Measurements from ENCODE around the gene OR8B3.

The OR8B3 gene, protein sequence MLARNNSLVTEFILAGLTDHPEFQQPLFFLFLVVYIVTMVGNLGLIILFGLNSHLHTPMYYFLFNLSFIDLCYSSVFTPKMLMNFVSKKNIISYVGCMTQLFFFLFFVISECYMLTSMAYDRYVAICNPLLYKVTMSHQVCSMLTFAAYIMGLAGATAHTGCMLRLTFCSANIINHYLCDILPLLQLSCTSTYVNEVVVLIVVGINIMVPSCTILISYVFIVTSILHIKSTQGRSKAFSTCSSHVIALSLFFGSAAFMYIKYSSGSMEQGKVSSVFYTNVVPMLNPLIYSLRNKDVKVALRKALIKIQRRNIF

DNA sequence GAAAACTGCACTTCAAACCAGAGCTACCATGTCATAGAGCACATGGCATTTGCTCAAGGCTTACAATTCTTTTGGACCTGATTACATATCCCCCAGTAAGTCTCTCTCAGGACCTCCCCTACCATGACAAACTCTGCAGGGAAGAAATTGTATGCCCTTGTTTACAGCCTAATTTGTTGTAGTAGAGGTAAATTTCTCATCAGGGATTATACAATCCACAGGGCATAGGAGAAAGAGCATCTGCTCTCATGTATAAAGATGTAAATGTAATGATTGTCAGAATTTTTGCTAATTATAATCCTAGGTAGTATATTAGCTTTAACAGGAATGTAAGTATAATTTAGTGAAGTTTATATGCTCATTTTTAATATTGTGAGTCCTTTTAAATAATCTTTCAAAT is at the start of gene OR8B3:
Gene OR8B3 (minus strand): TSS at position 101 of the 400 bp plus-strand sequence. CDS start 1,673 bp downstream, outside the sequence.
- Mint-ChIP-seq H3K36me3 (ENCODE audit: low read depth) (no peaks in the 10 kb centered on the region), H3K27me3 (no peaks in the 10 kb centered on the region), H3K4me3 (no peak within 1 kb of the TSS), H3K9me3 (peaks cover 2% of the 10 kb centered on the region), H3K4me1 (ENCODE audit: low read depth) (peaks cover 2% of the 10 kb centered on the region), H3K27ac (no peak within 1 kb of the TSS)
- DNase-seq, result no peak

DNA sequence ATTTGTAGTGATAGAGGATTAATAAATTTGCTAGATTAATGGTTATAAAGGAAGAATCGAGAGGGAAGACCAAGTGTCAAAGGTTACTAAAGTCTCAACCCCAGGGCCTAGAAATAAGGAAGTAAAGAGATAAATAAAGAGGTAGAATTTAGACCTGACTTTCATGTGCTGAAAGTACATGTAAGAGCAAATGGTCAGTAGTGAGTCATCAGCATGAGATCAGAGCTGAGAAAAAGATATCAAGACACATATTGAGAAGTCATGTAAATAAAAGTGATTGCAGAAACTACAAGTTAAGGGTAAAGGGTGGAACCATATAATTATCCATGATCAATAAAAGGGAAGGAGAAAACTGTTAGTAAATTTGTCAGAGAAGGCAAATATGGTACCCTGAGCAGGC is 48.1 kb upstream of the OR8B3 start:
- Mint-ChIP-seq H3K4me1 (ENCODE audit: low read depth) (no peaks in the 10 kb centered on the region), H3K9me3 (no peaks in the 10 kb centered on the region)

DNA sequence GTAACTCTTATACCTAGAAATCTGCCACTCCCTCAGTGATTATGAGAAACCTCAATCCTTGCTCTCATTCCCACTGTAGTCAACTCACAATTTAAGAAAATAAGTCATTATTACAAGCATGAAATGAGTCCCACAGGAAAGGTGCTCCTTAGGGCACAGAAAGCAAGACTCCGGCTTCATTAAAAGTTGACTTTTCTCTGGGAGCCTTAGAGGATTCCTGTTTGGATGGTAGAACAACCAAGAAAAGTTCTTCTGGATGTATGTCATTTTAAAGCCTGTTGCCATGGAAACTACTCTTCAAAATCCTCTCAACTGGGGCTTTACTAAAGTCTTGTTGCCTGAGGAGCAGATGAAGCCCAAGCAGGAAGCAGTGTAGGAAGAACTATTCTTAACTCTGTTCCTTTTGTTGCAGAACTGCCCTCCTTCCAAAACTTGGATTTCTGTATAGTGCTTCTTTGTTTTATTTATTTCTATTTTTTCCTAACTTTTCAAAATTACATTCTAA is 46.9 kb upstream of the OR8B3 start, which contains the start of gene OR8B8:
Gene OR8B8 (minus strand): TSS at position 51 of the 505 bp plus-strand sequence. CDS start 4,611 bp downstream, outside the sequence.
- no peak for DNase-seq
- Mint-ChIP-seq H3K36me3 (ENCODE audit: low read depth) (no peaks in the 10 kb centered on the region), H3K9me3 (no peaks in the 10 kb centered on the region), H3K4me1 (ENCODE audit: low read depth) (no peaks in the 10 kb centered on the region), H3K4me3 (no peak within 1 kb of the TSS), H3K27ac (no peak within 1 kb of the TSS), H3K27me3 (peaks cover 7% of the 10 kb centered on the region)

More for the DNA sequence above, 48.1 kb upstream of the OR8B3 start:
- H3K27me3 Mint-ChIP-seq, result peaks cover 5% of the 10 kb centered on the region
- no peak overlapping the region for H3K4me3 Mint-ChIP-seq
- DNase-seq, result no peak
- no peaks in the 10 kb centered on the region for H3K36me3 Mint-ChIP-seq (ENCODE audit: low read depth)
- no peak overlapping the region for H3K27ac Mint-ChIP-seq

- Mint-ChIP-seq H3K4me1 (ENCODE audit: low read depth) (no peaks in the 10 kb centered on the region), H3K27ac (no peak overlapping the region), H3K36me3 (ENCODE audit: low read depth) (no peaks in the 10 kb centered on the region), H3K9me3 (no peaks in the 10 kb centered on the region), H3K4me3 (no peak overlapping the region), H3K27me3 (peaks cover 22% of the 10 kb centered on the region)
- no peak for DNase-seq
Measured at GRCh38 chr11:124442847-124443246, 44.0 kb upstream of the OR8B3 start.

DNA sequence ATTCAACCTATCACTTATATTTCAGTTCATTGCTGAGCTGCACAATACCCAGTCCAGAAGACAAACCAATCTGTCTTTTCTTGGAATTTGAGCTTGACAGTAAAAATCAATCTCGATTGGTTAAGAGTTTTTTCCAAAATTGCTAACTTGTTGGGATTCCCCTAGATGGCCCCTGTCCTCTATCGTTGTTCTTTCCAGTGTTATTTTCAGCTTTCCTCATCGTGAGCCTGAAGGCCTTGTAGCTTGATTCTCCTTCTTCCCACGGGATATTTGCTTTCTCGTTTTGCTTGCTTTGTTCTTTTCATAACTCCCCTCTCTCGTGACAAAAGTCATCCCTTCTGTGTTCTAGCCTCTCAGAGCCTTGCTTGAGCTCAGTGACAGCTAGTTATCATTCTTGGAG is 43.6 kb upstream of the OR8B3 start:
- no peaks in the 10 kb centered on the region for H3K36me3 Mint-ChIP-seq (ENCODE audit: low read depth)
- H3K4me1 Mint-ChIP-seq (ENCODE audit: low read depth), result no peaks in the 10 kb centered on the region
- H3K27ac Mint-ChIP-seq, result no peak overlapping the region
- no peaks in the 10 kb centered on the region for H3K9me3 Mint-ChIP-seq
- H3K4me3 Mint-ChIP-seq, result no peak overlapping the region
- DNase-seq, result no peak
- peaks cover 22% of the 10 kb centered on the region for H3K27me3 Mint-ChIP-seq

DNA sequence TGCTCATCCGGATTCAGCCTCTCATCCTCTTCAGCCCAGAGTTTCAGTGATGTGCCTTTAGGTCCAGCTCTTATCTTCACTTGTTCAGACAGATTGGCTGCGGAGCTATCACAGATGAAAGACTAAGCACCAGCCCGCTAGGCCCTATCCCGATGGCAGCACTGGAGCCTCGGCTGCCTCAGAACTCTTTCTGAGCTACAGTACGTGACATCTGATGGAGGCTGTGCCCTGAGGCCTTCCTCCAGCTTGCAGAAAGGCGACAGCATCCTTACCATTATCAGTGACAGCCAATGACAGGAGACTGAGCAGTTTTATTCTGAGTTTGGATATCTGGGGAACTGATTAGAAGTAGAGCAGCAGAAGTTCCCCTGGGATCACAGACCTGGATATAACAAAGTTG is 42.7 kb upstream of the OR8B3 start:
- DNase-seq, result no peak
- no peaks in the 10 kb centered on the region for H3K36me3 Mint-ChIP-seq (ENCODE audit: low read depth)
- no peaks in the 10 kb centered on the region for H3K9me3 Mint-ChIP-seq
- H3K4me3 Mint-ChIP-seq, result no peak overlapping the region
- no peak overlapping the region for H3K27ac Mint-ChIP-seq
- H3K27me3 Mint-ChIP-seq, result peaks cover 22% of the 10 kb centered on the region
- H3K4me1 Mint-ChIP-seq (ENCODE audit: low read depth), result no peaks in the 10 kb centered on the region

- Mint-ChIP-seq H3K36me3 (ENCODE audit: low read depth) (no peaks in the 10 kb centered on the region), H3K4me3 (no peak overlapping the region)
Measured at GRCh38 chr11:124441081-124441480, 42.3 kb upstream of the OR8B3 start.

GRCh38 chr11:124440608-124441007 is 41.8 kb upstream of the OR8B3 start:
- Mint-ChIP-seq H3K27ac (no peak overlapping the region), H3K4me3 (no peak overlapping the region), H3K9me3 (no peaks in the 10 kb centered on the region), H3K27me3 (peaks cover 24% of the 10 kb centered on the region), H3K36me3 (ENCODE audit: low read depth) (no peaks in the 10 kb centered on the region), H3K4me1 (ENCODE audit: low read depth) (no peaks in the 10 kb centered on the region)
- DNase-seq, result no peak

More at GRCh38 chr11:124441081-124441480, 42.3 kb upstream of the OR8B3 start:
- DNase-seq, result no peak
- H3K9me3 Mint-ChIP-seq, result no peaks in the 10 kb centered on the region
- no peaks in the 10 kb centered on the region for H3K4me1 Mint-ChIP-seq (ENCODE audit: low read depth)
- peaks cover 22% of the 10 kb centered on the region for H3K27me3 Mint-ChIP-seq
- no peak overlapping the region for H3K27ac Mint-ChIP-seq

GRCh38 chr11:124434699-124435098 is 35.9 kb upstream of the OR8B3 start:
- Mint-ChIP-seq H3K36me3 (ENCODE audit: low read depth) (no peaks in the 10 kb centered on the region), H3K4me1 (ENCODE audit: low read depth) (no peaks in the 10 kb centered on the region), H3K27ac (no peak overlapping the region), H3K27me3 (peaks cover 21% of the 10 kb centered on the region), H3K9me3 (peaks cover 1% of the 10 kb centered on the region), H3K4me3 (no peak overlapping the region)
- no peak for DNase-seq

GRCh38 chr11:124429599-124429998 is 30.8 kb upstream of the OR8B3 start:
- H3K4me1 Mint-ChIP-seq (ENCODE audit: low read depth), result no peaks in the 10 kb centered on the region
- no peaks in the 10 kb centered on the region for H3K36me3 Mint-ChIP-seq (ENCODE audit: low read depth)
- H3K9me3 Mint-ChIP-seq, result peaks cover 9% of the 10 kb centered on the region
- H3K4me3 Mint-ChIP-seq, result no peak overlapping the region
- peaks cover 9% of the 10 kb centered on the region for H3K27me3 Mint-ChIP-seq
- DNase-seq, result no peak
- H3K27ac Mint-ChIP-seq, result no peak overlapping the region

GRCh38 chr11:124424384-124424921 is 25.6 kb upstream of the OR8B3 start, which contains the start of gene OR8B4:
TSS of gene OR8B4 (minus strand) at chr11:124424871. CDS start at chr11:124424871, 0 bp downstream.
- no peak within 1 kb of the TSS for H3K27ac Mint-ChIP-seq
- H3K4me3 Mint-ChIP-seq, result no peak within 1 kb of the TSS
- H3K4me1 Mint-ChIP-seq (ENCODE audit: low read depth), result no peaks in the 10 kb centered on the region
- no peak for DNase-seq
- peaks cover 22% of the 10 kb centered on the region for H3K27me3 Mint-ChIP-seq
- peaks cover 5% of the 10 kb centered on the region for H3K9me3 Mint-ChIP-seq
- H3K36me3 Mint-ChIP-seq (ENCODE audit: low read depth), result no peaks in the 10 kb centered on the region

GRCh38 chr11:124421043-124421442 is 22.2 kb upstream of the OR8B3 start:
- Mint-ChIP-seq H3K4me1 (ENCODE audit: low read depth) (no peaks in the 10 kb centered on the region), H3K9me3 (no peaks in the 10 kb centered on the region), H3K4me3 (no peak overlapping the region), H3K27me3 (peaks cover 33% of the 10 kb centered on the region), H3K36me3 (ENCODE audit: low read depth) (no peaks in the 10 kb centered on the region), H3K27ac (no peak overlapping the region)
- DNase-seq, result no peak

- no peaks in the 10 kb centered on the region for H3K36me3 Mint-ChIP-seq (ENCODE audit: low read depth)
- no peak for DNase-seq
Measured at GRCh38 chr11:124415356-124415923, 16.6 kb upstream of the OR8B3 start.

GRCh38 chr11:124409906-124410305 is 11.1 kb upstream of the OR8B3 start:
- H3K4me3 Mint-ChIP-seq, result no peak overlapping the region
- no peak overlapping the region for H3K27ac Mint-ChIP-seq
- H3K9me3 Mint-ChIP-seq, result no peaks in the 10 kb centered on the region
- no peaks in the 10 kb centered on the region for H3K36me3 Mint-ChIP-seq (ENCODE audit: low read depth)
- H3K27me3 Mint-ChIP-seq, result peaks cover 9% of the 10 kb centered on the region
- no peaks in the 10 kb centered on the region for H3K4me1 Mint-ChIP-seq (ENCODE audit: low read depth)
- no peak for DNase-seq

More at GRCh38 chr11:124415356-124415923, 16.6 kb upstream of the OR8B3 start:
- Mint-ChIP-seq H3K4me3 (no peak overlapping the region), H3K27me3 (peaks cover 19% of the 10 kb centered on the region), H3K9me3 (no peaks in the 10 kb centered on the region), H3K27ac (no peak overlapping the region), H3K4me1 (ENCODE audit: low read depth) (no peaks in the 10 kb centered on the region)

DNA sequence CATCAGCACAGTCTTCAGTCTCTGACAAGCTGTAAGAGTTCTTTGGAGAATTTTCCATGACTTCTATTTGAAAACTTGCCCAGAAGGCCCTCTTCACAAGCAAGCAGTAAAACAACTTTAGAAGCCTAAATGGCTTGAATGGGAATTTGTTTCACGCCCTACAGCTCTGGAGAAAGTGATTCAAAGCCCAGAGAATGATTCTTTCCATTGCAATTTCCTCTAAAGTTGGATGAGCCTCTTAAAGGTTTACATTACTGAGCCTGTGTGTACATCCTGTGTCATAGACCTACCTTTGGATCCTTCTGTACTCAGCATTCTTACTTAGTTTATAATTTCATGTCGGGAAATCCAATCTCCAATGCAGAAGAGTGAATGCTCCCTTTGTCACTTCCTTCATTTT is 6.8 kb upstream of the OR8B3 start:
- no peak overlapping the region for H3K4me3 Mint-ChIP-seq
- H3K9me3 Mint-ChIP-seq, result peaks cover 2% of the 10 kb centered on the region
- H3K27ac Mint-ChIP-seq, result no peak overlapping the region
- H3K27me3 Mint-ChIP-seq, result peaks cover 9% of the 10 kb centered on the region
- peaks cover 2% of the 10 kb centered on the region for H3K4me1 Mint-ChIP-seq (ENCODE audit: low read depth)
- DNase-seq, result no peak
- no peaks in the 10 kb centered on the region for H3K36me3 Mint-ChIP-seq (ENCODE audit: low read depth)
